Endothelial cell (in vitro differentiated cells): Measurements from ENCODE around the gene UBP1. TPM values are rescaled to one million over a fixed set of nuclear protein-coding genes. Genes with fewer than 3 reads are reported as not detected.

Experiments
- DNase-seq: peaks from one replicate; pipeline ENCODE4 v3.0.0; 2021; ENCODE audit warnings: low spot score
- H3K27ac Mint-ChIP-seq: one replicate; pipeline ENCODE4 v1.8.0; 2021; ENCODE audit warnings: mixed read lengths, inconsistent platforms; ENCODE audit not compliant: unreplicated experiment
- H3K27me3 Mint-ChIP-seq: one replicate; pipeline ENCODE4 v1.8.0; 2021; ENCODE audit warnings: mild to moderate bottlenecking, moderate library complexity, mixed read lengths, inconsistent platforms; ENCODE audit not compliant: unreplicated experiment
- H3K36me3 Mint-ChIP-seq: one replicate; pipeline ENCODE4 v1.8.0; 2021; ENCODE audit warnings: mild to moderate bottlenecking, low read depth, mixed read lengths, inconsistent platforms; ENCODE audit not compliant: unreplicated experiment
- H3K4me1 Mint-ChIP-seq: one replicate; pipeline ENCODE4 v1.8.0; 2021; ENCODE audit warnings: mild to moderate bottlenecking, mixed read lengths, inconsistent platforms; ENCODE audit not compliant: unreplicated experiment
- H3K4me3 Mint-ChIP-seq: one replicate; pipeline ENCODE4 v1.8.0; 2021; ENCODE audit warnings: mild to moderate bottlenecking, mixed read lengths, inconsistent platforms; ENCODE audit not compliant: unreplicated experiment
- H3K9me3 Mint-ChIP-seq: one replicate; pipeline ENCODE4 v1.8.0; 2021; ENCODE audit warnings: mixed read lengths, inconsistent platforms; ENCODE audit not compliant: unreplicated experiment
- total RNA-seq: library from RNA; stranded (reverse); fragmentation: NEBNext Ultra II Directional; extraction: Animal tissue kit (Norgen Biotek cat#: 25700); gene quantifications from one replicate; pipeline ENCODE4 v1.2.1, GENCODE V29; 2021; ENCODE audit not compliant: unreplicated experiment
- TF ChIP-seq, protein P1 (sequence below): fragments of 200-600 bp; sonication (generic); IDR thresholded peaks from one replicate; pipeline ENCODE4 v1.5.0; 2021; ENCODE audit warnings: antibody characterized with exemption; ENCODE audit not compliant: unreplicated experiment

UBP1 gene
- total RNA-seq, 1 donor from 2014 or later, result 83.3 TPM

DNA sequence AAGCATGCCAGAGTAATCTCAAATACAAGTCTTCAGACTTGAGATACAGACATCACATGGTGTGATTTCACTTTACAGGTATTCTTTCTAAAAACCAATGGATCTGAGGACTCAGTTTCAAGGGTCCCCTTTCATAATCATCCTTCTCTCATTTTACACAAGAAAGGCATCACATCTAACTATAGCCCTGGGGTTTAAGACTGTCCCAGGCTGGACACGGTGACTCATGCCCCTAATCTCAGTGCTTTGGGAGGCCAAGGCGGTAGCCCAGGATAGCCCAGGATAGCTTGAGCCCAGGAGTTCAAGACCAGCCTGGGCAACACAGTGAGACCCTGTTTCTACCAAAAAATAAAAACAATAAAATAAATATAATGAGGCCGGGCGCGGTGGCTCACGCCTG, 36.4 kb downstream of the UBP1 start:
- Mint-ChIP-seq H3K36me3 (peaks cover 50% of the 10 kb centered on the region), H3K4me1 (peaks cover 16% of the 10 kb centered on the region), H3K27me3 (peaks cover 3% of the 10 kb centered on the region), H3K9me3 (no peaks in the 10 kb centered on the region), H3K27ac (no peak overlapping the region), H3K4me3 (no peak overlapping the region)
- no peak for DNase-seq
- TF ChIP-seq, protein P1, sequence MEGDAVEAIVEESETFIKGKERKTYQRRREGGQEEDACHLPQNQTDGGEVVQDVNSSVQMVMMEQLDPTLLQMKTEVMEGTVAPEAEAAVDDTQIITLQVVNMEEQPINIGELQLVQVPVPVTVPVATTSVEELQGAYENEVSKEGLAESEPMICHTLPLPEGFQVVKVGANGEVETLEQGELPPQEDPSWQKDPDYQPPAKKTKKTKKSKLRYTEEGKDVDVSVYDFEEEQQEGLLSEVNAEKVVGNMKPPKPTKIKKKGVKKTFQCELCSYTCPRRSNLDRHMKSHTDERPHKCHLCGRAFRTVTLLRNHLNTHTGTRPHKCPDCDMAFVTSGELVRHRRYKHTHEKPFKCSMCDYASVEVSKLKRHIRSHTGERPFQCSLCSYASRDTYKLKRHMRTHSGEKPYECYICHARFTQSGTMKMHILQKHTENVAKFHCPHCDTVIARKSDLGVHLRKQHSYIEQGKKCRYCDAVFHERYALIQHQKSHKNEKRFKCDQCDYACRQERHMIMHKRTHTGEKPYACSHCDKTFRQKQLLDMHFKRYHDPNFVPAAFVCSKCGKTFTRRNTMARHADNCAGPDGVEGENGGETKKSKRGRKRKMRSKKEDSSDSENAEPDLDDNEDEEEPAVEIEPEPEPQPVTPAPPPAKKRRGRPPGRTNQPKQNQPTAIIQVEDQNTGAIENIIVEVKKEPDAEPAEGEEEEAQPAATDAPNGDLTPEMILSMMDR, result no peak

DNA sequence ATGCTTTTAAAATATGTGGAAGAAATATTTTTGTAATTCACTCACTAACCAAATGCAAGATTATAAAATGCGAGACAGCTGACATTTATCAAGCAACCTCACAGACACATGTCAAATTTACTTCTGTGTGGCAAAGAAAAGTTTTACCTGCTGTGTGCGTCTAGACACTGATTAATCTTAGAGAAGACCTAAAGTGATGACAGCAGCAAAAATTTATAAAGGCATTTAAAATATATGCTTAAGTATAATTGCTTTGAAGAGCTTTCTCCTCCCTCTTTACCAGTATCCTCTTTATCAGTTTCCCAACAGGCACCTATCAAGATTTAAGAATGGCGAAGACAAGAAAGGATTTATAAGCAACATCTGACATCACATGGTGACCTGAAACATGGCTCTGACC, 37.3 kb downstream of the UBP1 start:
- no peak for DNase-seq
- TF ChIP-seq, protein P1, result no peak
- Mint-ChIP-seq H3K27ac (peak overlapping the region; percentile 87), H3K27me3 (peaks cover 3% of the 10 kb centered on the region), H3K4me3 (peak overlapping the region; percentile 29), H3K4me1 (peaks cover 16% of the 10 kb centered on the region), H3K9me3 (no peaks in the 10 kb centered on the region), H3K36me3 (peaks cover 46% of the 10 kb centered on the region)

DNA sequence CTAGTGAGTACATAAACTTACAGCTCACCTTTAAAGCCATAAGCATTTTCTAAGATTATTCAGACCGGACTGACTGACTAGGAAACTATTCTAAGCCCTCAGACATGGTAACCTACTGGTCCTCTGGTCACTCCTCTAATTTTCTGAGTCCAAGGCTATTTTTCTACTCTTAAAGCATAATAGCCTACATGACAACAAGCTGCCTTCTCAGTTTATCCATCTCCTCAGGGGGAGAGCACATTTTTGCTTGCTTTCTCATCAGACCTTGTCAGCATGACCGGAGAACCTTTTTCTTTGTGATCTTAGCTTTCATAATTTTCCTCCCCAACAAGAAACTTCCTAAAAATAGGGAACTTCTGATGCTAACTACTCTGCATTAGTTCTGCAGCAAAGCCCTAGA, 38.4 kb downstream of the UBP1 start:
- no peaks in the 10 kb centered on the region for H3K9me3 Mint-ChIP-seq
- H3K4me1 Mint-ChIP-seq, result peaks cover 16% of the 10 kb centered on the region
- peaks cover 3% of the 10 kb centered on the region for H3K27me3 Mint-ChIP-seq
- peak overlapping the region; percentile 8 for H3K4me3 Mint-ChIP-seq
- H3K36me3 Mint-ChIP-seq, result peaks cover 51% of the 10 kb centered on the region
- no peak for DNase-seq
- TF ChIP-seq, protein P1, result no peak
- no peak overlapping the region for H3K27ac Mint-ChIP-seq

DNA sequence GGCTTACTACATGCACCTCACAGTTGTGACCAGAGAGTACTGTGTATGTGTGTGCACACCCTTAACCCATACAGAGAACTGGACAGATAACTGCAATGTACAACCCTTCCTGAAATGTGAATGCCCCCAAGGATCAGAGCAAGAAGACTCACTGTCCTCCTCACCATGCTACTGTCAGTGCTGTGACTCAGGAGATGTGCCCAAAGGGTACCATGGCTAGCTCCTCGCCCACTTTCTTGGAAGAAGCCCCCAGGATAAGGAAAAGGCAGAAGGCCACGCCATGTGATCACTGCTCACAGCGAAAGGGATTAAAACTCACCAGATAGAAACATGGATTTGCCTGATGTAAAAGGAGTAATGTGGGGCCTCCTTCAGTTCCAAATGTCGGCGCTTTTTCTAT, 41.8 kb downstream of the UBP1 start:
- Mint-ChIP-seq H3K27ac (no peak overlapping the region), H3K27me3 (peaks cover 3% of the 10 kb centered on the region), H3K4me3 (peak overlapping the region; percentile 53), H3K9me3 (no peaks in the 10 kb centered on the region), H3K4me1 (peaks cover 14% of the 10 kb centered on the region), H3K36me3 (peaks cover 58% of the 10 kb centered on the region)
- TF ChIP-seq, protein P1, result no peak
- DNase-seq, result no peak

DNA sequence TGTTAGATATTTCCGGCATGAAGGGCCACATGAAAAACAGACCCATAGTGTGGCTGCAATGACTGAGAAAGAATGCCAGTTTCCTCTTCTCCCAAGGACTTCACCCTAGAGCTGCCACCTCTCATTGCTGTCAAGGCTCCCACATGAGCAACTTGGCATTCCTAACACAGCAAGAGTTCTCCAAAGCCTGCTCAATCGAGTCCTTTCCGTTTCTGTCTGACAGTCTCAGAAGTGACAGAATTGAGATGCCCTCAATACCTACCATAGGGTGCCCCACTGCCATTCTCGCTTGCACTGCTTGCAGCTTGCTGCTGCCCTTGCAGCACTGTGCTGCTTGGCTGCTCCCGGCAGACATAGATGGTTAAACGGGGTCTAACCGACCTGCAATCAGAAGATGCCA, 44.3 kb downstream of the UBP1 start:
- Mint-ChIP-seq H3K27ac (peak overlapping the region; percentile 25), H3K36me3 (peaks cover 64% of the 10 kb centered on the region), H3K9me3 (no peaks in the 10 kb centered on the region), H3K4me1 (no peaks in the 10 kb centered on the region), H3K27me3 (no peaks in the 10 kb centered on the region), H3K4me3 (no peak overlapping the region)
- DNase-seq, result no peak
- TF ChIP-seq, protein P1, result no peak
